Measurements from ENCODE around the gene RFPL1.

DNA sequence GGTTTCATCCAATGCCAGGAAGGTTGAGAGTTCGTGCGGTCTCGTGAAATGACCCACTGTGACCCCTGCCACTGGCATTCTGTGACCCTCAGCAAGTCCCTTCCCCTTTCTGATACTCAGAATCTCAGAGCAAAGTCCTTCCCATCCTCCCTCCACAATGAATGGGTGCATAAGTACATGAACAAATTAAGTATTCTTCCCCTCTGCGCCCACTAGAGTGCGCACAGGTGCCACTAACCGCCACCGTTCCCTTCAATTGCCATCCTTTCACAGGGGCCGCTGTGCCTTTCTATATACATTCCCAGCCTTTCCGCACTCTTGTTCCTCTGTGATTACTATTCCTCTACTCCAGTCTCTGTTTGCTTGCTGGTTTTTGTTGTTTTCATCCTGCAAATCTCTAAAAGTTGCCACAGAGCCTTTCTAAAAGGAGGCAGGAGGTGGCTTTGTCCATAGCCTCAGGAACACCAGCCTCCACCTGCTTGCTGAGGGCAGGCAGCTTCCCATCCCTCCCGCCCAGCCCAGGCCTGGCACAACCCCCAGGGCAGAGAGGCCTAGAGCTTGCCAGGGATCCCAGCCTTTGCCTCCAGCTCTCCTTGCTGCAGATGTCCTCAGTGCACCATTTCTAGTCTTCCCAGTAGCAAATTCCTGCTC is 43.3 kb upstream of the RFPL1 start:
- TF ChIP-seq, protein P1, sequence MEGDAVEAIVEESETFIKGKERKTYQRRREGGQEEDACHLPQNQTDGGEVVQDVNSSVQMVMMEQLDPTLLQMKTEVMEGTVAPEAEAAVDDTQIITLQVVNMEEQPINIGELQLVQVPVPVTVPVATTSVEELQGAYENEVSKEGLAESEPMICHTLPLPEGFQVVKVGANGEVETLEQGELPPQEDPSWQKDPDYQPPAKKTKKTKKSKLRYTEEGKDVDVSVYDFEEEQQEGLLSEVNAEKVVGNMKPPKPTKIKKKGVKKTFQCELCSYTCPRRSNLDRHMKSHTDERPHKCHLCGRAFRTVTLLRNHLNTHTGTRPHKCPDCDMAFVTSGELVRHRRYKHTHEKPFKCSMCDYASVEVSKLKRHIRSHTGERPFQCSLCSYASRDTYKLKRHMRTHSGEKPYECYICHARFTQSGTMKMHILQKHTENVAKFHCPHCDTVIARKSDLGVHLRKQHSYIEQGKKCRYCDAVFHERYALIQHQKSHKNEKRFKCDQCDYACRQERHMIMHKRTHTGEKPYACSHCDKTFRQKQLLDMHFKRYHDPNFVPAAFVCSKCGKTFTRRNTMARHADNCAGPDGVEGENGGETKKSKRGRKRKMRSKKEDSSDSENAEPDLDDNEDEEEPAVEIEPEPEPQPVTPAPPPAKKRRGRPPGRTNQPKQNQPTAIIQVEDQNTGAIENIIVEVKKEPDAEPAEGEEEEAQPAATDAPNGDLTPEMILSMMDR (IDR thresholded peaks at IDR 0.05): peak; percentile 65 to 85 (median 78)
- TF ChIP-seq POLR2A (IDR thresholded peaks at IDR 0.05): no peak
